ENCODE measurements around the gene ADAM8. TPM values are rescaled to one million over a fixed set of nuclear protein-coding genes. Genes with fewer than 3 reads are reported as not detected.

Gene ADAM8
- total and polyA plus RNA-seq, 2 of the 8 experiments (the other 6 are each of a cell fraction or from before 2014, with no cell fraction given): 4.6 TPM

DNA sequence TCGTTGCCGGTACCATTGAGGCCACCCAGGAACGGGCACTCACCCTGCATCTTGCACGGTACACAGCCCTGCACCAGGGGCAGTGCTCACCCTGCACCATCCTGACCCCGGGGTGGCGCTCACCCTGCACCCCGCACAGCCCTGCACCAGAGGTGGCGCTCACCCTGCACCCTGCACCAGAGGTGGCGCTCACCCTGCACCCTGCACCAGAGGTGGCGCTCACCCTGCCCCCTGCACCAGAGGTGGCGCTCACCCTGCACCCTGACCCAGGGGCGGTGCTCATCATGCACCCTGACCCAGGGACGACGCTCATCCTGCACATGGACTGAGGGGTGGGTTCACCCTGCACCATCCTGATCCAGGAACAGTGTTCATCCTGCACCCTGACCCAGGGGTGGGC lies 25.6 kb upstream of the ADAM8 start:
- no peak overlapping the region for H3K4me2 ChIP-seq (ENCODE audit: insufficient read depth in 1 of 2, low read depth in 2 of 2, low read length in 2 of 2)
- no peak overlapping the region for H3K56ac ChIP-seq (replicated peaks; ENCODE audit: insufficient read length, low read depth, low read length)
- DNase-seq (ENCODE audit: low read depth in 1 of 2, low spot score in 2 of 2) (no peak), FAIRE-seq (no peak)
- no peak overlapping the region for H2BK5ac ChIP-seq (ENCODE audit: low read depth, low read length)
- H3K36me3 ChIP-seq (ENCODE audit: control insufficient read depth in 2 of 4, insufficient read depth in 4 of 4, low read length in 3 of 4): peaks cover 19 to 26% (median 25%) of the 10 kb centered on the region in 4 experiments
- no peak overlapping the region for H2AFZ ChIP-seq (ENCODE audit: low read length)
- H4K8ac ChIP-seq (ENCODE audit: extremely low read depth, insufficient read depth, low read length): no peak overlapping the region
- no peak overlapping the region for H3K23ac ChIP-seq (ENCODE audit: insufficient read length)
- H2BK20ac ChIP-seq (ENCODE audit: low read length): no peak overlapping the region
- no peak overlapping the region for H4K91ac ChIP-seq (replicated peaks; ENCODE audit: insufficient read length, low read length)
- no peak overlapping the region for H2BK15ac ChIP-seq (ENCODE audit: low read length)
- 91% methylated on average over 13 of the region's 14 CpGs; no CpG with 5 or more reads in 1 of the 2 experiments for WGBS, 2 experiments (ENCODE audit: extremely low coverage in 1 of 2, insufficient coverage in 1 of 2, insufficient read length in 1 of 2, insufficient replicate concordance in 2 of 2, low coverage in 1 of 2, low lambda C conversion rate in 2 of 2, missing lambda C conversion rate in 1 of 2)
- H2BK120ac ChIP-seq (replicated peaks; ENCODE audit: low read depth, low read length): no peak overlapping the region
- H3K18ac ChIP-seq (ENCODE audit: extremely low read depth, low read length): no peak overlapping the region
- POLR2A ChIA-PET (ENCODE audit: partially characterized antibody): no interaction called here
- CTCF ChIA-PET (ENCODE audit: partially characterized antibody): interaction anchor here (1.0 to 3.7 kb wide), 5 partner anchors 8 to 78 kb away, joined by 3 to 21 read pairs (median 5); no protein-coding TSS in a partner anchor
- no peak overlapping the region for H3K4me3 ChIP-seq (ENCODE audit: extremely low read depth in 1 of 4, insufficient read depth in 2 of 4, low read depth in 3 of 4, low read length in 4 of 4)
- no peaks in the 10 kb centered on the region; the same call in 1 of the 2 replicates for H3K23me2 ChIP-seq (ENCODE audit: low read depth, low read length)
- no peaks in the 10 kb centered on the region for H3K9me3 ChIP-seq (ENCODE audit: insufficient read depth in 2 of 2, low read depth in 1 of 2, low read length in 1 of 2)
- H3K79me1 ChIP-seq (ENCODE audit: low read depth, low read length): peaks cover 22% of the 10 kb centered on the region
- H2BK12ac ChIP-seq (ENCODE audit: low read depth, low read length): no peak overlapping the region
- H3K27ac ChIP-seq (ENCODE audit: low read depth, low read length): no peak overlapping the region
- peaks cover 0 to 33% of the 10 kb centered on the region in 2 experiments; a peak in 3 of 4 replicates for H3K79me2 ChIP-seq (ENCODE audit: control insufficient read depth in 1 of 2, insufficient read depth in 2 of 2, low read length in 2 of 2)
- H2AK5ac ChIP-seq (ENCODE audit: low read depth, low read length): no peak overlapping the region
- H3K27me3 ChIP-seq (replicated peaks in 1 of 4; ENCODE audit: control insufficient read depth in 3 of 4, extremely low read depth in 1 of 4, insufficient read depth in 3 of 4, low read length in 3 of 4): no peaks in the 10 kb centered on the region
- H4K5ac ChIP-seq (ENCODE audit: insufficient read length, low read depth, low read length): no peak overlapping the region
- no peak overlapping the region for H3K9ac ChIP-seq (replicated peaks in 1 of 4; ENCODE audit: extremely low read depth in 1 of 4, low read depth in 3 of 4, low read length in 3 of 4)
- no peak overlapping the region for H3K14ac ChIP-seq (ENCODE audit: insufficient read length)
- peaks cover 2 to 13% of the 10 kb centered on the region in 2 experiments for H4K20me1 ChIP-seq (replicated peaks in 1 of 2; ENCODE audit: control insufficient read depth in 1 of 2, insufficient read depth in 2 of 2, low read length in 2 of 2)
- no peak overlapping the region for H3K4ac ChIP-seq (replicated peaks; ENCODE audit: insufficient read length, low read depth, low read length)
- H3K4me1 ChIP-seq (replicated peaks in 1 of 4; ENCODE audit: control insufficient read depth in 3 of 4, insufficient read depth in 4 of 4, low read length in 3 of 4): peaks cover 0 to 4% (median 0%) of the 10 kb centered on the region in 4 experiments; a peak in 1 of 7 replicates
- TF ChIP-seq, protein P1, sequence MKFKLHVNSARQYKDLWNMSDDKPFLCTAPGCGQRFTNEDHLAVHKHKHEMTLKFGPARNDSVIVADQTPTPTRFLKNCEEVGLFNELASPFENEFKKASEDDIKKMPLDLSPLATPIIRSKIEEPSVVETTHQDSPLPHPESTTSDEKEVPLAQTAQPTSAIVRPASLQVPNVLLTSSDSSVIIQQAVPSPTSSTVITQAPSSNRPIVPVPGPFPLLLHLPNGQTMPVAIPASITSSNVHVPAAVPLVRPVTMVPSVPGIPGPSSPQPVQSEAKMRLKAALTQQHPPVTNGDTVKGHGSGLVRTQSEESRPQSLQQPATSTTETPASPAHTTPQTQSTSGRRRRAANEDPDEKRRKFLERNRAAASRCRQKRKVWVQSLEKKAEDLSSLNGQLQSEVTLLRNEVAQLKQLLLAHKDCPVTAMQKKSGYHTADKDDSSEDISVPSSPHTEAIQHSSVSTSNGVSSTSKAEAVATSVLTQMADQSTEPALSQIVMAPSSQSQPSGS (IDR thresholded peaks at IDR 0.05; ENCODE audit: low read length): no peak
- TF ChIP-seq SIX5 (IDR thresholded peaks at IDR 0.05; ENCODE audit: low read depth, low read length) (no peak), SAP30 (IDR thresholded peaks at IDR 0.05; ENCODE audit: insufficient read depth, insufficient replicate concordance, low read length) (no peak), EZH2 (IDR thresholded peaks at IDR 0.05; ENCODE audit: low read depth, low read length, severe bottlenecking) (no peak), SIN3A (conservative IDR thresholded peaks at IDR 0.05 in 1 of 2, IDR thresholded peaks at IDR 0.05 in 1 of 2; ENCODE audit: low read depth in 1 of 2, low read length in 2 of 2) (no peak), RAD21 (IDR thresholded peaks at IDR 0.05 in 1 of 2, conservative IDR thresholded peaks at IDR 0.05 in 1 of 2; ENCODE audit: low read depth in 2 of 2, low read length in 2 of 2) (no peak), YY1 (IDR thresholded peaks at IDR 0.05; ENCODE audit: low read depth, low read length) (no peak), CEBPB (IDR thresholded peaks at IDR 0.05; ENCODE audit: low read depth, low read length) (no peak), BRCA1 (IDR thresholded peaks at IDR 0.05; ENCODE audit: low read depth, low read length) (no peak), SP4 (IDR thresholded peaks at IDR 0.05; ENCODE audit: low read length) (no peak)
- TF ChIP-seq, protein P2, sequence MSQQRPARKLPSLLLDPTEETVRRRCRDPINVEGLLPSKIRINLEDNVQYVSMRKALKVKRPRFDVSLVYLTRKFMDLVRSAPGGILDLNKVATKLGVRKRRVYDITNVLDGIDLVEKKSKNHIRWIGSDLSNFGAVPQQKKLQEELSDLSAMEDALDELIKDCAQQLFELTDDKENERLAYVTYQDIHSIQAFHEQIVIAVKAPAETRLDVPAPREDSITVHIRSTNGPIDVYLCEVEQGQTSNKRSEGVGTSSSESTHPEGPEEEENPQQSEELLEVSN (IDR thresholded peaks at IDR 0.05): no peak
